GM21825 (cell line): ENCODE measurements around the gene ZNF345.
A peak's percentile ranks its signal among the peaks of the same experiment; 100 is the strongest.

Experiments
- ATAC-seq: cut with Tn5 transposase; IDR thresholded peaks from one replicate; pipeline ENCODE4 v1.9.1; 2021; ENCODE audit warnings: mild to moderate bottlenecking, moderate library complexity; ENCODE audit not compliant: unreplicated experiment

The ZNF345 gene

DNA sequence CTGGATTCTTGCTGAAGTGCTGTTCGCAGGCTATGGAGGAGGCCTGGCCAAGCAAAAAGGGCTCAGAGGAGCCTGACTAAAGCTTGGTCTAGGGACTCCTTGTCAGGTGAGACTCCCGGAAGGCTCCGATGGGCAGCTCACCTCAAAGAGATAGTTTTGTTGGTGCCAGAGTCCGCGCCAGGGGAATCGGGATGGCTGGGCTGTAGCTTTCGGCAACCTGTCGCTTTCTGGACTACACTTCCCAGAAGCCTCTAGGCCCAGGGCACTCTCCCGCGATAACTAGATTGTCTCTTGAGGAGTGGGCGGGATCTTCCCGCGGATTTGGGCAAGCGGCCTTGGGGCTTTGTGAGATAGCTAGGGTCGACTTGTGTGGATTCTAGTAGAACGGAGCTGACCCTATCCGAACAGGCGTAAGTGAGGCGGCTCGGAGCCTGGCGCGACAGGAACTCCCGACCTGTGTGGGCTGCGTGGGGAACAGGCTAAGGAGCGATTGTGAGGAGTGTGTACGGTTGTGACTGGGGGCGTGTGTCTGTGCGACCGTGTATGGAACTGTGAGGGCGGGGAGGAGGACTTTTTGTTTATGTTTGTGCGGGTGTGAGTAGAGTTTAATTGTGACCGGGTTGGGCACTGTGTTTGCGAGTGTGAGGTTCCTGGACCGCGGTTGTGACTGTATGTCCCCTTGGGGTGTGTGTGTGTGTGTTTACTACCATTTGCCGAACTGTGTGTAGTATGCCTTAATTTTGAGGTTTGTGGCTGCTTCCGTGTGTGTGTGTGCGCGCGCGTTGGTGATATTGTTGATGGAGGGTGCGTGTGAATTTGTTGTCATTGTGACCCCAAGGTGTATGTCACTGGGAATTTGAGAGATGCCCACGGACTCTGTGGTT, at the start of gene ZNF345:
TSS of gene ZNF345 (plus strand) at position 318 of the 884 bp plus-strand sequence. CDS start 25,955 bp downstream, outside the sequence.
- ATAC-seq = peak; percentile 79

- ATAC-seq = no peak
These were observed 45.3 kb upstream of the ZNF345 start for GRCh38 chr19:36805364-36805763.

DNA sequence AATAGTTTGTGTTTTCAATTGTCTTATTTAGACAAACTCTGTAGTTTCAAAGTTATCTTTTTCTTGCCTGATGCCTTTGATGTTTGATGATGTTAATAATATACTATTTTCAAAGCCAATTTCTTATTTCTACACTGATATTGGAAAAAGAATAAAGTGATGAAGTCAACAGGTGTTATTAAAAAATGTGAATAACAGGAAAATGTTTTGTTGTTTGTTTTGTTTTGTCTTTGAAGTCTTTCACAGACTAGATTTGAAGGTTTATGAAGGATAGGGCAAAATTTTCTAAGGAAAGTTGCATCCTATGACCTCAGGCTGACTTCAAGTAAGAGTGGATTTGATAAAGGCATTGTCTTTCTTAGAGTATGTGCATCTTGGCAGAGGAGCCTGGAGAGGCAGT, 43.6 kb upstream of the ZNF345 start:
- ATAC-seq = no peak

- ATAC-seq = no peak
These were observed 31.5 kb upstream of the ZNF345 start for GRCh38 chr19:36819130-36819630.

GRCh38 chr19:36821758-36822157, 28.9 kb upstream of the ZNF345 start:
- ATAC-seq = no peak

GRCh38 chr19:36833430-36833829, 17.2 kb upstream of the ZNF345 start:
- no peak for ATAC-seq

GRCh38 chr19:36837176-36837905, 13.3 kb upstream of the ZNF345 start:
- no peak for ATAC-seq

GRCh38 chr19:36837906-36838783, 12.5 kb upstream of the ZNF345 start, which contains the start of gene ZNF790:
TSS of gene ZNF790 (minus strand) at chr19:36838387. CDS start at chr19:36825619, 12,768 bp downstream.
- ATAC-seq = peak; percentile 89

DNA sequence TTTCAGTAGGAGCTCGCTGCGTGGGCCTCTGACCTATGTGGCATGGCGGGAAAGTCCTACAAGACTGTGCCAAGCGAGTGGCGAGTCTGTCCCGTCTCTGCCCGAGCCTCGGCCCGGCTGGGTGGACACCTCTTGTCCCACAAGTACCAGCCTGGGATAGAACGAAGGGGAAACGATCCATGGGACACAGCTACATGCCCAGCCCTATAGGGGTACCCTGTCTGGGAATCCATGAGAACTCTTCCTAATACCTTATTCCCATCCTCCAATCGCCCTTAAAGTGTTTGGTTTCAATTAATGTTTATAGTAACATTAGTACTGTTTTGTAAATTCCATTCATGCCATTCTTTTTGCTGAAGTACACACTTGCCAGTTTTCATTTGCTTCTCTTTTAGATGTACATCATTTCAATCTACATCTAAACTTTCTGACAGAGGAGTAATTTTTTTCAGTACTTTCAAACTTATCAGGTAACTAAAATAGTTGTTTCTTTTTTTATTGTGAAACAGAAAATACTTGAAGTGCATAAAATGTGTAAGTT, 11.8 kb upstream of the ZNF345 start:
- peak; percentile 9 for ATAC-seq

- no peak for ATAC-seq
These were observed 2.7 kb upstream of the ZNF345 start for GRCh38 chr19:36847968-36848367.

DNA sequence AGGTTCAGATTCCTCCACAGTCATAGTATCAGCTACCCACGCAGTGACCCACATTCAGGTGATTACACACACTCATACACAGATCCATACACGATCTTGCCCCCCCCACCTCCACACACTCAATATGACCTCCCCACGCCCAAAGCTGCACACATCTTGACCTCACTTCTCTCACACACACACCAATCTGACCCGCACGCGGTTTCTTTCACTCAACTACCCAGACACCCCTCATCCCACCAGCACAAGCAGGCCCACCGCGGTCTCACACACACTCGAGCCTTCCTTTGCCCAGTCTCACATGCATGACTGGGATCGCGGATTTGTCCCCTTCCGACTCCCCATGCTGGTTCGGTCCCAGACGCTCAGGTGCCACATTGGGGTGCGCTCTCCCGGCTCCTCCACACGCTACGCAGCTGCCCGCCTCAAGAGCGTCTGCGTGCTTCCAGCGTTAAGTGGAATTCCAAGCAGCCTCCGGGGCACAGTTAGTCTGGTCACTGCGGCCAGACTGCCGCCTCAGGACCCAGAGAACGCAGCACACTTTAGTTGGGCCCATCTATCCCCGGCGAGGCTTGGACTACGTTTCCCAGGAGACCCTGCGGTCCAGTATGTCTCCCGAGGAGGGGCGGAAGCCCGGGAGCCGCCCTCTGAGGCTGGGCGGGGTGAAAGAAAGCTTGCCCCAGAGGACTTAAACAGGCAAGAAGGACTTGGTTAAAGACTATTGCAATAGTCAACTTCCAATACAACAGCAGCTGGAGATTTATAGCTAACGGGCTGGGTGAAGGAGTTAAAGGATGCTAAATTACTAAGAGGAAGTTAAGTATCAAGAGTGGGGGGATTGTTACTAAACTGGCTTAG, 746 bp upstream of the ZNF345 start:
- peak; percentile 64 for ATAC-seq

- no peak for ATAC-seq
These were observed 1.2 kb downstream of the ZNF345 start for GRCh38 chr19:36851898-36852297.

DNA sequence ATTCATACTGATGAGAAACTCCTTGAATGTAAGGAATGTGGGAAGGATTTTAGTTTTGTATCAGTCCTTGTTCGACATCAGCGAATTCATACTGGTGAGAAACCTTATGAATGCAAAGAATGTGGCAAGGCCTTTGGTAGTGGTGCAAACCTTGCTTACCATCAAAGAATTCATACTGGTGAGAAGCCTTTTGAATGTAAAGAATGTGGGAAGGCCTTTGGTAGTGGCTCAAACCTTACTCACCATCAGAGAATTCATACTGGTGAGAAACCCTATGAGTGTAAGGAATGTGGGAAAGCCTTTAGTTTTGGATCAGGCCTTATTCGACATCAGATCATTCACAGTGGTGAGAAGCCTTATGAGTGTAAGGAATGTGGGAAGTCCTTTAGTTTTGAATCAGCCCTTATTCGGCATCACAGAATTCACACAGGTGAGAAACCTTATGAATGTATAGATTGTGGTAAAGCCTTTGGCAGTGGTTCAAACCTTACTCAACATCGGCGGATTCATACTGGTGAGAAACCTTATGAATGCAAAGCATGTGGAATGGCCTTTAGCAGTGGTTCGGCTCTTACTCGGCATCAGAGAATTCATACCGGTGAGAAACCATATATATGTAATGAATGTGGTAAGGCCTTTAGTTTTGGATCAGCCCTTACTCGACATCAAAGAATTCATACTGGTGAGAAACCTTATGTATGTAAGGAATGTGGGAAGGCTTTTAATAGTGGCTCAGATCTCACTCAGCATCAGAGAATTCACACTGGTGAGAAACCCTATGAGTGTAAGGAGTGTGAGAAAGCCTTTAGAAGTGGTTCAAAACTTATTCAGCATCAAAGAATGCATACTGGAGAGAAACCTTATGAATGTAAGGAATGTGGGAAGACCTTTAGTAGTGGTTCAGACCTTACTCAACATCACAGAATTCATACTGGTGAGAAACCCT, 26.6 kb downstream of the ZNF345 start:
- no peak for ATAC-seq

DNA sequence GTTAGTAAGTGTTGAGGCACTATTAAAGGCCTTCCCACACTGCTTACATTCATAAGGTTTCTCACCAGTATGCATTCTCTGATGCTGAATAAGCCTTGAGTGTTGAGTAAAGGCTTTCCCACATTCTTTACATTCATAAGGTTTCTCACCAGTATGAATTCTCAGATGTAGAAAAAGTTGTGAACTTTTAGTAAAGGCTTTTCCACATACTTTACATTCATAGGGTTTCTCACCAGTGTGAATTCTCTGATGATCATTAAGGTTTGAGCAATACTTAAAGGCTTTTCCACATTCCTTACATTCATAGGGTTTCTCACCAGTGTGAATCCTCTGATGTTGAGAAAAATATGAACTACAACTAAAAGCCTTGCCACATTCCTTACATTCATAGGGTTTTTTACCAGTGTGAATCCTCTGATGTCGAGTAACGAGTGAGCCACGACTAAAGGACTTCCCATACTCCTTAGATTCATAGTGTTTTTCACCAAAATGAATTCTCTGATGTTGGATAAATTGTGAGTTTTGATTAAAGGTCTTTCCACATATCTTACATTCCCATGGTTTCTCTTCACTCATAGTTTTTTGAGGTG, 41.2 kb downstream of the ZNF345 start:
- ATAC-seq = no peak

GRCh38 chr19:36894849-36895383, 44.2 kb downstream of the ZNF345 start:
- ATAC-seq = no peak

GRCh38 chr19:36898422-36898821, 47.7 kb downstream of the ZNF345 start:
- ATAC-seq = no peak

GRCh38 chr19:36915992-36916830, 65.5 kb downstream of the ZNF345 start, which contains the start of the genes ZNF568 and ZNF829:
TSS of gene ZNF568 (plus strand) at chr19:36916332. CDS start at chr19:36922771, 6,439 bp downstream.
TSS of gene ZNF829 (minus strand) at chr19:36916291. CDS start at chr19:36915167, 1,124 bp downstream.
- peak; percentile 89 for ATAC-seq
